ENCODE measurements around the gene DNMT3B.

Gene DNMT3B

DNA sequence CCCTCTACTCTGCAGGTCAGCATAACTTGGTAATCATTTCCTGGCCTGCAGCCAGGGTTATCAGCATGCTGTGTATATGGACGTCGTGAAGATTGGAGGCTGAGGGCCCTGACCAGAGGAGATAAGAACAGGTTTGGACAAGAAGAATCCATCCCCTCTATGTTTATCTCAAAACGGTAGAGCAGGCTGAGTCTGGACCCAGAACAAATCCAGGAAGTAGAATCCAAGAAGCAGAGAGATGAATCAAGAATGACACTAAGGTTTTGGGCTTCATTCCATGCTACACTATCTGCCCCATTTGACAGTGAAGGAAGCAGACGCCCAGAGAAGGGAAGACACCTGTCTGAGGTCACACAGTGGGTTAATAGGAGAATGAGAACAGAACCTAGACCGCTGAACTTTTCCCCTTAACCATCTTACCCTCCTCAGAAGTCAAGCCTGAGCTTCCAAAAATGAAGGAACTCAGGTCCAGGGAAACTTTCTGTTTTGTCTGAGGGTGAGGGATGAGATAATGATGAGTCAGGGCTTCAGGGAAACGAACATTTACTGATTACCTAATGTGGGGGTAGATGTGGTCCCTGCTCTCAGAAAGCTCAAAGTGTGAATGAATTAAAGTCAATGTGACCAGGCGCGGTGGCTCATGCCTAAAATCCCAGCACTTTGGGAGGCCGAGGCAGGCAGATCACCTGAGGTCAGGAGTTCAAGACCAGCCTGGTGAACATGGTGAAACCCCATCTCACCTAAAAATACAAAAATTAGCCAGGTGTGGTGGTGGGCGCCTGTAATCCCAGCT, 9.5 kb upstream of the DNMT3B start:
- DNase-seq (ENCODE audit: low read depth) = no peak
- no peak overlapping the region for H3K4me3 ChIP-seq (ENCODE audit: low read depth, low read length)
- TF ChIP-seq, protein P1, sequence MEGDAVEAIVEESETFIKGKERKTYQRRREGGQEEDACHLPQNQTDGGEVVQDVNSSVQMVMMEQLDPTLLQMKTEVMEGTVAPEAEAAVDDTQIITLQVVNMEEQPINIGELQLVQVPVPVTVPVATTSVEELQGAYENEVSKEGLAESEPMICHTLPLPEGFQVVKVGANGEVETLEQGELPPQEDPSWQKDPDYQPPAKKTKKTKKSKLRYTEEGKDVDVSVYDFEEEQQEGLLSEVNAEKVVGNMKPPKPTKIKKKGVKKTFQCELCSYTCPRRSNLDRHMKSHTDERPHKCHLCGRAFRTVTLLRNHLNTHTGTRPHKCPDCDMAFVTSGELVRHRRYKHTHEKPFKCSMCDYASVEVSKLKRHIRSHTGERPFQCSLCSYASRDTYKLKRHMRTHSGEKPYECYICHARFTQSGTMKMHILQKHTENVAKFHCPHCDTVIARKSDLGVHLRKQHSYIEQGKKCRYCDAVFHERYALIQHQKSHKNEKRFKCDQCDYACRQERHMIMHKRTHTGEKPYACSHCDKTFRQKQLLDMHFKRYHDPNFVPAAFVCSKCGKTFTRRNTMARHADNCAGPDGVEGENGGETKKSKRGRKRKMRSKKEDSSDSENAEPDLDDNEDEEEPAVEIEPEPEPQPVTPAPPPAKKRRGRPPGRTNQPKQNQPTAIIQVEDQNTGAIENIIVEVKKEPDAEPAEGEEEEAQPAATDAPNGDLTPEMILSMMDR (IDR thresholded peaks at IDR 0.05; ENCODE audit: control insufficient read depth, extremely low read depth, insufficient read depth) = no peak

DNA sequence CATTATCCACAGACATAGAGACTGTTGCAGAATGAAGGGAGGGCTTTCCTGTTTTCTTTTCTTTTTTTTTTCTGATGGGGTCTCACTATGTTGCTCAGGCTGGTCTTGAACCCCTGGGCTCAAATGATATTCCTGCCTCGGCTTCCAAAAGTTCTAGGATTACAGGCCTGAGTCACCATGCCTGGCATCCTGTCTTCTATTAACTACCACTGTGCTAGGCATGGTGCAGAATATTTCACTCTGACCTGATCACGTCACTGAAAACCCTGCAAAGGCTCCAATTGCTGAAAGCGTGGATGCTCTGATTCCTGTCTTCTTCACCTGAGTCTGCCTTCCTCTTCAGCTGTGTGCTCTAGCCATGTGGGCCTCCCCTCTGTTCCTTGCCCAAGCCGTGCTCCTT, 8.5 kb upstream of the DNMT3B start:
- H3K4me3 ChIP-seq (ENCODE audit: low read depth, low read length) = no peak overlapping the region

DNA sequence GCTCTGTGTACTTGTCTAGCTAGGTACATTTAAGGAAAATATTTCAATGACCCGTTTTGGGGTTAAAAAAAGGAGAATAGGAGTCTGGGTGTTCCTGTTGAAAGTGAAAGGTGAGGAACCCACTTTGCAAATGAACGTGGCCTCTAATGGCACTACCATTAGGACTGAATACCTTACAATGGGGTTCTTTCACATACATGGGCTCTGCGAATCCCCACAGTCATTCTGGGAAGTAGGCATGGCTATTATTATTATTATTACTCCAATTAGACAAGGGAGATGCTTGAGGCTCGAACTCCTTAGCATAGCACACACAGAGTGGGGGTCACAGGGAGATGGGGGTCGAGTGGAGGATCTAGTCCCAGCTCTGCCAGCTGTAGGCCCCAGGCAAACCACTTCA, 6.0 kb upstream of the DNMT3B start:
- TF ChIP-seq, protein P1 (IDR thresholded peaks at IDR 0.05; ENCODE audit: control insufficient read depth, extremely low read depth, insufficient read depth) = no peak
- H3K4me3 ChIP-seq (ENCODE audit: low read depth, low read length) = no peak overlapping the region
- no peak for DNase-seq (ENCODE audit: low read depth)

More for the DNA sequence above, 8.5 kb upstream of the DNMT3B start:
- TF ChIP-seq, protein P1 (IDR thresholded peaks at IDR 0.05; ENCODE audit: control insufficient read depth, extremely low read depth, insufficient read depth) = no peak
- DNase-seq (ENCODE audit: low read depth) = no peak

DNA sequence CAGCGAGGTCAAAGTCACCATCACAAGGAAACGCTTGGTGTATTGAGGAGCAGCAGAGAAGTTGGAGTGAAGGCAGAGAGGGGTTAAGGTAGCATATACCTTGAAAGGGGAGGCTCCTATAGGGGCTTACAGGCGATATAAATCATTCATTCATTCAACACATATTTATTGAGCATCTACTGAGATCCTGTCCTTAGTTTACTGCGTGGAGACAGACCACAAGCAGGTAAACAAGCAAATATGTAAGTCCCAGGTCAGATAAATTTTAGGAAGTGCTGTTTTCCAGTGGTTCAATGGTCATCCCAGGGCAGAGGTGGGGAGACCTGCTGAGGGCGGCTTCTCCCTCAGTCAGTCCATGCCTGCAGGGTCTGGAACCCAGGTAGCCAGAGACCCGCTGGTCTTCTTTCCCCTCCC, 761 bp upstream of the DNMT3B start:
- H3K4me3 ChIP-seq (ENCODE audit: low read depth, low read length) = no peak overlapping the region; the same call in 1 of the 2 replicates
- DNase-seq (ENCODE audit: low read depth) = no peak
- TF ChIP-seq, protein P1 (IDR thresholded peaks at IDR 0.05; ENCODE audit: control insufficient read depth, extremely low read depth, insufficient read depth) = no peak

DNA sequence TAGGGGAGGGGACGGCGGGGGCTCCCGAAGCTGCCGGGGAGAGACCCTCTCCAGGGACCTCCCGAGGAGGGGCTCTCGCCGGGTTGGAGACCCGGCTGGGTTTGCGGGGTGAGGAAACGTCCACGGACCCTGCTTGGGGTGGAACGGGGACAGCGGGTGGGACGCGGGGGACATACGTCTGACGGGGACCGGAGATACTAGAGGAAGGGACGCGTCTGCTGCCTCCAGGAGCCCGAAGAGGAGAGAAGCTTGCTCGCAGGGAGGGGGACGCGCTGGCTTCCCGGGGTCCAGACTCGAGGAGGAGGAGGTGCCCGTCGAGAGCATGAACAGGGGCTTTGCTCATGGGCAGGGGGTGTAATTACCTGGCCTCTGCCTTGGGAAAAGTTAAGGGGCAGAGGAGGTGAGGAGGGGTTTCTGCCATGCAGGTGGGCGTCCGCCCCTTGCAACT, 593 bp downstream of the DNMT3B start:
- TF ChIP-seq, protein P1 (IDR thresholded peaks at IDR 0.05; ENCODE audit: control insufficient read depth, extremely low read depth, insufficient read depth) = no peak
- H3K4me3 ChIP-seq (ENCODE audit: low read depth, low read length) = peak overlapping the region; percentile 91
- DNase-seq (ENCODE audit: low read depth) = no peak

DNA sequence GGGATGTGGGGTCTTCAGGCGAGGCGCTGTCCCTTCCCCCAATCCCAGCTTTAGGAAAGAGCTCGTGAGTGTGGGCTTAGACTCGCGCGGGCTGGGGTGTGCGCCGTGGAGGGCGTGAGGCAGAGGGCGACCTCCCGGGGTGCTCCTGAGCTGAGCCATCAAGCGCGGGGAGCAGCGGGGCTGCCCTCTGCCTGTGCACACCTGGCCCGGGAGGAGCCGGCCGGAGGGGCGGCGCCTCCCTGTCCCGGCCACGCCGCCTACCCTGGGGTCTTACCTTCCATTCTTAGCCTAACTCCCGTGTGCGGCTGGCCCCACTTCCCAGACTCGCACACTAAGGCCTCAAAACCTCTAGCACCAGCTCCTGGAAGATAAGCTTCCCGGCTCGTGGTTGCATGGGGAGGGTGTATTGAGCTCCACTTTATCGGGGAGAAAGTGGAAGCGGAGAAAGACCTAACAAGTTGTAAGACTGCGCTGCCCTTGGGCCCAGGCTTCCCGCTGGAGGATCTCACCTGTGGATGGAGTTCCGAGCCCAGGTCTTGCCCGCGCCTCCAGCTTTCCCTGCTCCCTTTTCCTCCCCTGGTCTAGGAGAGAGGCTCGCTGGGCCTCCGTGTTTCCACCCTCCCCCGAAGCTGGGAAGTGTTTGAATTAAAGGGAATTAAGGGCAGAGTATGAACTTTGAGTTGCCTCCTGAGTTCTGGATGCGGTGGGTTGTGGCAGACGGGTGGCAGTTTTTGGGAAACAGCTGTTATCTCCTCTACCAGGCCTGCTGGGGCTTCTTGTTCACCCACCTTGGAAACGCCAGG, 1.2 kb downstream of the DNMT3B start:
- H3K4me3 ChIP-seq (ENCODE audit: low read depth, low read length) = peak overlapping the region; percentile 91
- DNase-seq (ENCODE audit: low read depth) = no peak
- TF ChIP-seq, protein P1 (IDR thresholded peaks at IDR 0.05; ENCODE audit: control insufficient read depth, extremely low read depth, insufficient read depth) = no peak
